ENCODE results near the gene BLTP2.

Gene BLTP2

DNA sequence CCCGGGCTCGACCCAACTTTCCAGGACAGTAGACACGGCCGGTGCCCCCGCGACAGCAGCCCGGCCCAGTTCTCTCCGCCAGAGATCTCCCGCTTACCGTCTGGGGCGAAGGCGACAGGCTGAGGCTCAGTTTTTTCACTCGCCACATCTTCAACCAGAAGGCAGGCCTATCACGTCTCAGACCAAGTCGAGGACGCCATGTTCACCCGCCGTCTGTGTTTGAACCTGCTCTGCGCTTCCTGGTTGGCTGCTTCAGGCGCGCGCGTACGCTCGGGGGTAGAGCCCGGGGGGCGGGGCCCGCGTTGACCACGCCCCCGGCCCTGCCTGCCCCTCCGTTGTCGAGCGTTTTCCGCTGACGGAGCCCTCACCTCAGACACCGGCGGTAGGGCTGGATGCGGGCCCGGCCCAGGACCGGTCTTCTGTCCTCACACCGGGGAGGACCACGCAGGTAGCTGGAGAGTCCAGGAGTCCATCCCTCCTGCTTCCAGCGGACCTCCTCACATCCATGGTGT lies 46.1 kb downstream of the BLTP2 start, which contains the start of gene SPAG5:
Gene SPAG5 (minus strand): TSS at position 227 of the 512 bp plus-strand sequence. CDS start 79 bp downstream, at position 148.
- peak; percentile 89 for DNase-seq (ENCODE audit: low read depth)

DNA sequence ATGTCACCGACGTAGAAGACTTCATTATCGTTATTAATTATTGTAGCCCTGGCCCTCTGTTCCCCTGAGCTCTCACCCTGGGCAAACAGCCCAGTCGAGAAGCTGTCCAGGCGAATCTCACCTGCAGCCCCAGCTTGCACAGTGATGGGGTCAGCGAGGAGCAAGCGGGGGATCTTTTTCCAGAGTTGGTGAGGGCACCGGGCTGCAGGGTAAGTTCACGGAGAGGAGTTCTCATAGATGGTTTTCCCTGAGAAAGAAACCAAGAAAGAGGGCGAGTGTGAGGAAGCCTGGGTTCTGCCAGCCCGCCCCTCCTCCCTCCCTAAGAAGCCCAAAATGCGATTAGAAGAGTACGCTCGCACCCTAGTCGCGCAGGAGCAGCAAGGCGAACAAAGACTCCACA lies 46.6 kb downstream of the BLTP2 start:
- DNase-seq (ENCODE audit: low read depth), result no peak

DNA sequence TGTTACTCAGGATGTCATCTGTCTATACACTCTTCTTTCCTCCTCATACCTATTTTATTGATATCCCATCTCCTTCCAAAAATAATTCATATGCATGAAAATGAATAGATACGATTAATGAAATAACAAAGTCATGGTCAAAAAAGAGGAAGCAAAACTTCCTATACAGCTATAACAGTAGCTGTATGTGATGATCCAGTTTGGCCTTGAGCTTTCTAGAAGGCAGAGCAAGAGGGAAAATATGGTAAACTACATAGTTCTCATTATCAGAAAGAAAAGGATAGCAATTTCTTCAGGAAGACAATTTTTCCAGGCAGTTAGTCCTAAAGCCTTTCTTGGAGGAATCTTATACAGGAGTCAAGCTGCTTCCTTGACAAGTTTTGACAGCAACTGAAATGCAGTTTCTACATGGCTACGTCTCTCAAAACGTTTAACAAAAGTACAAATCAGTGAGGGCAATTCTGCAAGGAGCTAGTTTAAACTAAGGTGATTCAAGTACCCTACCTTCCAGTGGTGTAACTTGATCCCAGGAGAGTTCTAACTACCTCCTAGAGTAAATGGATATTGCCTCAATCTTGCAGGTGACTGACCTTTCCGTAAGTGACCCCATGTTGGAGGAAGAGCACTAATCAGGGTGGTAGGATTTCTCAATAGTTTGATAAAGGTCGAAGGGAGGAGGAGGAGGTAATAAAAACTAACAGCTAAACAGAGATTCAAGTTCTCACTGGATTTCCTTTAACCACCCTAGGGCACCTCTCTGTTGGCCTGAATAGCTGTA lies 47.2 kb downstream of the BLTP2 start:
- no peak for DNase-seq (ENCODE audit: low read depth)

All from T-helper 22 cell (primary cell).